ENCODE results near the gene NLRX1. TPM values are rescaled to one million over a fixed set of nuclear protein-coding genes. Genes with fewer than 3 reads are reported as not detected.
"Not testable (repeated sequence)": the region's sequence is repeated elsewhere in the genome, so short reads cannot be mapped to it uniquely, and the experiment has no call there.

NLRX1 gene
- total RNA-seq, 1 donor from 2014 or later = 17.7 TPM

- no peak for DNase-seq
- intact Hi-C loops (cut with DNase I) = no loop called here
- no peaks in the 10 kb centered on the region for H3K36me3 ChIP-seq
- no peak for ATAC-seq
- H3K27ac ChIP-seq = no peak overlapping the region
- H3K9me3 ChIP-seq = no peaks in the 10 kb centered on the region
- no peak for TF ChIP-seq CTCF (IDR thresholded peaks at IDR 0.05)
- H3K4me3 ChIP-seq = no peak overlapping the region
- peaks cover 20% of the 10 kb centered on the region for H3K4me1 ChIP-seq
- no peaks in the 10 kb centered on the region for H3K27me3 ChIP-seq
Measured at GRCh38 chr11:119210050-119210449, 41.5 kb downstream of the NLRX1 start.

- no peak for ATAC-seq
- Histone ChIP-seq H3K9me3 (no peaks in the 10 kb centered on the region), H3K27ac (no peak overlapping the region), H3K27me3 (no peaks in the 10 kb centered on the region), H3K4me1 (no peaks in the 10 kb centered on the region), H3K4me3 (no peak overlapping the region), H3K36me3 (no peaks in the 10 kb centered on the region)
- intact Hi-C loops (cut with DNase I) = no loop called here
- no peak for DNase-seq
- TF ChIP-seq CTCF (IDR thresholded peaks at IDR 0.05) = no peak
Measured at GRCh38 chr11:119218141-119218878, 49.8 kb downstream of the NLRX1 start.

- no peak overlapping the region for H3K27ac ChIP-seq
- no peak for DNase-seq
- no peaks in the 10 kb centered on the region for H3K27me3 ChIP-seq
- no peaks in the 10 kb centered on the region for H3K9me3 ChIP-seq
- no peak for TF ChIP-seq CTCF (IDR thresholded peaks at IDR 0.05)
- ATAC-seq = no peak
- no peak overlapping the region for H3K4me3 ChIP-seq
- intact Hi-C loops (cut with DNase I) = no loop called here
- H3K4me1 ChIP-seq = no peaks in the 10 kb centered on the region
- H3K36me3 ChIP-seq = no peaks in the 10 kb centered on the region
Measured at GRCh38 chr11:119222308-119222707, 53.8 kb downstream of the NLRX1 start.

GRCh38 chr11:119222891-119223290 is 54.4 kb downstream of the NLRX1 start:
- Histone ChIP-seq H3K4me1 (no peaks in the 10 kb centered on the region), H3K27me3 (no peaks in the 10 kb centered on the region), H3K4me3 (no peak overlapping the region), H3K27ac (no peak overlapping the region), H3K36me3 (no peaks in the 10 kb centered on the region), H3K9me3 (no peaks in the 10 kb centered on the region)
- no peak for ATAC-seq
- TF ChIP-seq CTCF (IDR thresholded peaks at IDR 0.05) = no peak
- DNase-seq = no peak
- intact Hi-C loops (cut with DNase I) = no loop called here

- ATAC-seq = no peak
- intact Hi-C loops (cut with DNase I) = no loop called here
- no peak overlapping the region for H3K27ac ChIP-seq
Measured at GRCh38 chr11:119223856-119224255, 55.3 kb downstream of the NLRX1 start.

GRCh38 chr11:119228535-119229287 is 60.2 kb downstream of the NLRX1 start:
- H3K4me3 ChIP-seq; intact Hi-C loops (cut with DNase I); H3K4me1 ChIP-seq; H3K27me3 ChIP-seq; H3K9me3 ChIP-seq; DNase-seq; H3K27ac ChIP-seq; ATAC-seq: not testable (repeated sequence)
- H3K36me3 ChIP-seq = peaks cover 13% of the 10 kb centered on the region

More at GRCh38 chr11:119223856-119224255, 55.3 kb downstream of the NLRX1 start:
- TF ChIP-seq CTCF (IDR thresholded peaks at IDR 0.05) = no peak
- H3K36me3 ChIP-seq = no peaks in the 10 kb centered on the region
- no peak overlapping the region for H3K4me3 ChIP-seq
- no peaks in the 10 kb centered on the region for H3K9me3 ChIP-seq
- no peaks in the 10 kb centered on the region for H3K4me1 ChIP-seq
- no peak for DNase-seq
- H3K27me3 ChIP-seq = no peaks in the 10 kb centered on the region

Measured in upper lobe of right lung (tissue), 1 donor.